IMR-90 (cell line): Measurements from ENCODE around the gene SPDYE2. TPM values are rescaled to one million over a fixed set of nuclear protein-coding genes. Genes with fewer than 3 reads are reported as not detected.
A peak's percentile ranks its signal among the peaks of the same experiment; 100 is the strongest.
"Not testable (repeated sequence)": the region's sequence is repeated elsewhere in the genome, so short reads cannot be mapped to it uniquely, and the experiment has no call there.

Experiments
- ATAC-seq: fragments of 200-7000 bp; cut with Tn5 transposase; 2 replicates; pipeline ENCODE4 v1.9.1; 2020; ENCODE audit warnings: low read depth, mild to moderate bottlenecking, moderate library complexity
- BruUV-seq: library from RNA; stranded (reverse); fragments of 400-500 nt; replicated peaks from 2 replicates; lab custom pipeline; 2021; lab: Mats Ljungman, UMichigan
- CTCF ChIA-PET: fragments of 300-600 bp; formaldehyde crosslinking; extraction: SDS; loops from one replicate; lab custom pipeline; 2021; ENCODE audit warnings: antibody characterized with exemption; lab: Yijun Ruan, JAX
- POLR2A ChIA-PET: fragments of 300-600 bp; sonication (Branson Sonifier 250); formaldehyde crosslinking; loops from one replicate; lab custom pipeline; 2022; ENCODE audit warnings: antibody characterized with exemption; ENCODE audit not compliant: unreplicated experiment; lab: Charles Lee
- DNase-seq: peaks from one replicate; pipeline ENCODE4 v3.0.0; 2013
- H2AFZ ChIP-seq: replicated peaks from 2 replicates; pipeline ENCODE3; 2013; ENCODE audit warnings: low read length, mild to moderate bottlenecking; ENCODE audit not compliant: poor library complexity
- H2AK5ac ChIP-seq: 2 replicates; pipeline ENCODE4 v1.6.1; 2013; ENCODE audit warnings: low read depth, low read length, inconsistent platforms
- H2AK9ac ChIP-seq: replicated peaks from 2 replicates; pipeline ENCODE3; 2013; ENCODE audit warnings: mild to moderate bottlenecking, low read depth, low read length, moderate library complexity; ENCODE audit not compliant: poor library complexity
- H2BK120ac ChIP-seq: 2 replicates; pipeline ENCODE4 v1.6.1; 2013; ENCODE audit warnings: low read depth, low read length, inconsistent platforms
- H2BK15ac ChIP-seq: 3 replicates; pipeline ENCODE4 v1.6.1; 2013; ENCODE audit warnings: low read depth, low read length, inconsistent platforms
- H2BK20ac ChIP-seq: 2 replicates; pipeline ENCODE4 v1.6.1; 2013; ENCODE audit warnings: low read depth, mild to moderate bottlenecking, inconsistent platforms, low read length, moderate library complexity
- H2BK5ac ChIP-seq: 2 replicates; pipeline ENCODE4 v1.6.1; 2013; ENCODE audit warnings: mild to moderate bottlenecking, low read depth, low read length, inconsistent platforms; ENCODE audit not compliant: poor library complexity, severe bottlenecking
- H3K14ac ChIP-seq: replicated peaks from 2 replicates; pipeline ENCODE4 v1.6.1; 2013; ENCODE audit warnings: low read depth, low read length, inconsistent platforms
- H3K18ac ChIP-seq: 2 replicates; pipeline ENCODE4 v1.6.1; 2013; ENCODE audit warnings: low read depth, low read length, control low read depth
- H3K23ac ChIP-seq: 2 replicates; pipeline ENCODE4 v1.6.1; 2013; ENCODE audit warnings: low read depth, low read length, inconsistent platforms
- H3K27ac ChIP-seq: 2 replicates; pipeline ENCODE4 v1.5.1; 2013; ENCODE audit warnings: mild to moderate bottlenecking, control low read depth, low read length; ENCODE audit not compliant: insufficient read depth
- H3K27me3 ChIP-seq: 2 replicates; pipeline ENCODE4 v1.6.1; 2013; ENCODE audit warnings: low read length; ENCODE audit not compliant: control insufficient read depth, insufficient read depth
- H3K36me3 ChIP-seq: 2 replicates; pipeline ENCODE4 v1.6.1; 2013; ENCODE audit warnings: low read length, mixed read lengths; ENCODE audit not compliant: control insufficient read depth, insufficient read depth
- H3K4ac ChIP-seq: 2 replicates; pipeline ENCODE4 v1.6.1; 2013; ENCODE audit warnings: low read depth, low read length, inconsistent platforms
- H3K4me1 ChIP-seq: 2 replicates; pipeline ENCODE4 v1.6.1; 2013; ENCODE audit warnings: low read length, mixed read lengths; ENCODE audit not compliant: control insufficient read depth, insufficient read depth
- H3K4me2 ChIP-seq: 2 replicates; pipeline ENCODE4 v1.6.1; 2013; ENCODE audit warnings: low read depth, mild to moderate bottlenecking, control low read depth, low read length, moderate library complexity
- H3K4me3 ChIP-seq: 2 replicates; pipeline ENCODE4 v1.5.1; 2013; ENCODE audit warnings: low read depth, mild to moderate bottlenecking, control low read depth, low read length, moderate library complexity; ENCODE audit not compliant: insufficient read depth
- H3K56ac ChIP-seq: 2 replicates; pipeline ENCODE4 v1.6.1; 2013; ENCODE audit warnings: low read length, inconsistent platforms; ENCODE audit not compliant: insufficient read depth; ENCODE audit errors: extremely low read depth
- H3K79me1 ChIP-seq, 2 experiments: 2 replicates each; pipeline ENCODE4 v1.6.1; 2013; ENCODE audit warnings: low read length in 2 of 2, inconsistent platforms in 1 of 2, low read depth in 1 of 2
- H3K9ac ChIP-seq: 2 replicates; pipeline ENCODE4 v1.6.1; 2013; ENCODE audit warnings: low read depth, low read length, control low read depth
- H3K9me1 ChIP-seq: 2 replicates; pipeline ENCODE4 v1.6.1; 2013; ENCODE audit warnings: low read length, inconsistent platforms; ENCODE audit not compliant: insufficient read depth
- H3K9me3 ChIP-seq: 2 replicates; pipeline ENCODE4 v1.6.1; 2013; ENCODE audit warnings: low read length; ENCODE audit not compliant: control insufficient read depth, insufficient read depth
- H4K20me1 ChIP-seq: 2 replicates; pipeline ENCODE4 v1.6.1; 2013; ENCODE audit warnings: low read length, inconsistent platforms; ENCODE audit not compliant: insufficient read depth
- H4K5ac ChIP-seq: 2 replicates; pipeline ENCODE4 v1.6.1; 2013; ENCODE audit warnings: mild to moderate bottlenecking, low read depth, low read length, control low read depth
- H4K8ac ChIP-seq, 2 experiments: 2 replicates each; pipeline ENCODE4 v1.6.1; 2013; ENCODE audit warnings: low read depth in 2 of 2, low read length in 2 of 2, control low read depth in 1 of 2, inconsistent platforms in 1 of 2
- H4K91ac ChIP-seq: 2 replicates; pipeline ENCODE4 v1.6.1; 2013; ENCODE audit warnings: low read depth, low read length, inconsistent platforms; ENCODE audit not compliant: insufficient read depth
- WGBS, 2 experiments: methylation state at CpG; one replicate each; pipeline versions ENCODE4 v1.1.5 to v1.1.7; 2013; ENCODE audit warnings: missing lambda C conversion rate in 2 of 2; ENCODE audit not compliant: insufficient read length in 1 of 2; ENCODE audit errors: extremely low coverage in 2 of 2; 5-methylcytosine and 5-hydroxymethylcytosine counted together
- dilution Hi-C: fragments of 300-500 bp; cut with HindIII; formaldehyde crosslinking; loops from one replicate; pipeline ENCODE4 v1.14.3; 2018; ENCODE audit warnings: low sequenced_read_pairs; ENCODE audit not compliant: unreplicated experiment
- in situ Hi-C: fragments of 300-500 bp; cut with MboI; formaldehyde crosslinking; loops from 3 replicates; pipeline ENCODE4 v1.14.3; 2019; ENCODE audit warnings: low sequenced_read_pairs, inconsistent platforms, mixed read lengths
- intact Hi-C: fragments of 100-400 bp; cut with micrococcal nuclease; formaldehyde crosslinking; loops from 2 replicates; pipeline ENCODE4 v1.10.0; 2022
- polyA plus RNA-seq, 3 experiments: library from polyadenylated mRNA; depleted of rRNA; stranded (reverse); fragments of >200 nt; gene quantifications; 2 replicates each; pipeline ENCODE4 v1.2.3, GENCODE V29; 2012; ENCODE audit warnings: low replicate concordance in 1 of 3
- total RNA-seq: library from RNA; depleted of rRNA; stranded (reverse); fragments of >200 nt; gene quantifications from 2 replicates; pipeline ENCODE4 v1.2.3, GENCODE V29; 2012

The SPDYE2 gene
- total and polyA plus RNA-seq, 2 of the 4 experiments (the other 2 are of a cell fraction) = not detected

- in situ Hi-C loops, H4K8ac ChIP-seq, DNase-seq, dilution Hi-C loops, CTCF ChIA-PET, H3K4me3 ChIP-seq, H3K36me3 ChIP-seq, H3K4ac ChIP-seq, H4K5ac ChIP-seq, BruUV-seq, H3K18ac ChIP-seq, intact Hi-C loops, H3K9ac ChIP-seq, POLR2A ChIA-PET, H2BK5ac ChIP-seq, H2BK120ac ChIP-seq, H3K56ac ChIP-seq, H2AFZ ChIP-seq, H2AK9ac ChIP-seq, H3K27ac ChIP-seq, H4K20me1 ChIP-seq, H2BK15ac ChIP-seq, H3K9me1 ChIP-seq, H4K91ac ChIP-seq, H3K27me3 ChIP-seq, H3K14ac ChIP-seq, H3K4me2 ChIP-seq, H3K79me1 ChIP-seq, H2AK5ac ChIP-seq, H3K9me3 ChIP-seq, H3K4me1 ChIP-seq, H2BK20ac ChIP-seq, H3K23ac ChIP-seq: not testable (repeated sequence)
- ATAC-seq = peak; percentile 78
- WGBS, 2 experiments = no CpG with 5 or more reads among the region's 6 CpGs
Measured at GRCh38 chr7:102546353-102546752, 4.7 kb upstream of the SPDYE2 start.

- dilution Hi-C loops, BruUV-seq, H4K20me1 ChIP-seq: not testable (repeated sequence)
Measured at GRCh38 chr7:102568620-102569019, 17.6 kb downstream of the SPDYE2 start.

More at GRCh38 chr7:102568620-102569019, 17.6 kb downstream of the SPDYE2 start:
- H4K91ac ChIP-seq, H2BK5ac ChIP-seq, H2BK20ac ChIP-seq, H3K23ac ChIP-seq, H3K9me3 ChIP-seq, in situ Hi-C loops, intact Hi-C loops, H2AK5ac ChIP-seq, H2AFZ ChIP-seq, H3K27me3 ChIP-seq, H4K8ac ChIP-seq, POLR2A ChIA-PET, H2BK120ac ChIP-seq, H3K79me1 ChIP-seq, ATAC-seq, H3K9me1 ChIP-seq, H3K56ac ChIP-seq, H3K36me3 ChIP-seq, H3K4me1 ChIP-seq, H3K27ac ChIP-seq, H3K18ac ChIP-seq, H3K4me2 ChIP-seq, H3K14ac ChIP-seq, H2BK15ac ChIP-seq, H3K9ac ChIP-seq, H3K4ac ChIP-seq, H4K5ac ChIP-seq, H2AK9ac ChIP-seq, DNase-seq, CTCF ChIA-PET, H3K4me3 ChIP-seq: not testable (repeated sequence)
- WGBS, 2 experiments = no CpG with 5 or more reads among the region's 11 CpGs
